Loucy (cell line): ENCODE results near the gene KYNU.

Experiments
- H2AFZ ChIP-seq: fragments of 200-600 bp; sonication (generic); 2 replicates; pipeline ENCODE4 v1.6.0; 2016; ENCODE audit warnings: antibody characterized with exemption, mild to moderate bottlenecking, low read length, moderate library complexity
- H3F3A ChIP-seq: fragments of 200-600 bp; 2 replicates; pipeline ENCODE4 v1.6.0; 2016; ENCODE audit warnings: antibody characterized with exemption, low read depth, mild to moderate bottlenecking
- H3K27me3 ChIP-seq: fragments of 200-600 bp; sonication (generic); 2 replicates; pipeline ENCODE4 v1.6.1; 2014; ENCODE audit warnings: low read length, mild to moderate bottlenecking; ENCODE audit not compliant: insufficient read depth, poor library complexity, severe bottlenecking
- H3K36me3 ChIP-seq: fragments of 200-600 bp; sonication (generic); 2 replicates; pipeline ENCODE4 v1.6.1; 2016; ENCODE audit warnings: low read length; ENCODE audit not compliant: insufficient read depth
- H3K4me1 ChIP-seq: fragments of 200-600 bp; sonication (generic); 2 replicates; pipeline ENCODE4 v1.5.1; 2014; ENCODE audit warnings: low read length, mild to moderate bottlenecking; ENCODE audit not compliant: insufficient read depth, poor library complexity, severe bottlenecking
- H3K4me2 ChIP-seq: fragments of 200-600 bp; sonication (generic); 2 replicates; pipeline ENCODE4 v1.6.0; 2014; ENCODE audit warnings: antibody characterized with exemption, low read length, low read depth, mild to moderate bottlenecking; ENCODE audit not compliant: poor library complexity, severe bottlenecking
- H3K4me3 ChIP-seq: fragments of 200-600 bp; sonication (generic); 2 replicates; pipeline ENCODE4 v1.5.1; 2014; ENCODE audit warnings: low read length, mild to moderate bottlenecking, mixed read lengths; ENCODE audit not compliant: poor library complexity, severe bottlenecking
- H3K79me2 ChIP-seq: fragments of 200-600 bp; sonication (generic); 2 replicates; pipeline ENCODE4 v1.6.1; 2014; ENCODE audit warnings: low read length; ENCODE audit not compliant: insufficient read depth
- H3K9ac ChIP-seq: fragments of 200-600 bp; sonication (generic); 2 replicates; pipeline ENCODE4 v1.6.0; 2014; ENCODE audit warnings: mild to moderate bottlenecking, low read depth, low read length, moderate library complexity; ENCODE audit not compliant: poor library complexity, severe bottlenecking
- H3K9me2 ChIP-seq: fragments of 200-600 bp; sonication (generic); replicated peaks from 2 replicates; pipeline ENCODE4 v1.6.1; 2016; ENCODE audit warnings: low read depth, low read length, mixed read lengths
- H3K9me3 ChIP-seq: fragments of 200-600 bp; sonication (generic); 2 replicates; pipeline ENCODE4 v1.6.1; 2014; ENCODE audit warnings: mild to moderate bottlenecking, antibody characterized with exemption, low read length, low read depth; ENCODE audit not compliant: insufficient read depth
- H4K20me1 ChIP-seq: fragments of 200-600 bp; sonication (generic); 2 replicates; pipeline ENCODE4 v1.6.0; 2014; ENCODE audit warnings: antibody characterized with exemption, low read length, mild to moderate bottlenecking; ENCODE audit not compliant: insufficient read depth, poor library complexity, severe bottlenecking
- EZH2phosphoT487 ChIP-seq: fragments of 200-600 bp; IDR thresholded peaks from 2 replicates; pipeline ENCODE4 v1.6.1; 2018; ENCODE audit warnings: antibody characterized with exemption, mild to moderate bottlenecking, moderate library complexity, borderline replicate concordance
- TF ChIP-seq, protein P1 (sequence below): fragments of 200-600 bp; sonication (generic); conservative IDR thresholded peaks from 2 replicates; pipeline ENCODE4 v1.5.1; 2014; ENCODE audit warnings: mild to moderate bottlenecking, antibody characterized with exemption, low read length

KYNU gene

DNA sequence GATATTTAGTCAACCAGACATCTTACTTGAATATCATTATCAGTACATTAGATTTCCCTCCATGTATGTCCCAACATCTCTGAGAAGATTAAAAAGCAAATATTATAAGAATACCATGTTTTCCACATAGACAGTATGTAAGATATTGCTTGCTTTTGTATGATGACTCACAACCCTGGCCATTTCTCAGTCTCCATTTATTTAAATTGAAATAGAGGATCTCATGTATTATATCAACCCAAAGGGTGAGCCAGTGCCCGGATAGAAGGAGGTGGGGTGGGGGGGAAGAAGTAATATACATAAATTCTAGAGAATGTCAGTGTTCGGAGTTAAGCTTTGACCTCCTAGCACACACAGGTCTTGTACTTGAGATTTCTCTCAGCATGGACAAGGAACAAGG, 109.6 kb downstream of the KYNU start:
- Histone ChIP-seq H3K27me3 (no peaks in the 10 kb centered on the region), H3K79me2 (no peaks in the 10 kb centered on the region), H3K4me3 (no peak overlapping the region), H3K9me2 (no peaks in the 10 kb centered on the region), H3K9me3 (no peaks in the 10 kb centered on the region), H3F3A (no peaks in the 10 kb centered on the region), H2AFZ (no peak overlapping the region), H3K36me3 (no peaks in the 10 kb centered on the region), H3K9ac (no peak overlapping the region), H4K20me1 (no peaks in the 10 kb centered on the region), H3K4me2 (no peak overlapping the region), H3K4me1 (peaks cover 5% of the 10 kb centered on the region)
- TF ChIP-seq EZH2phosphoT487 = no peak
- TF ChIP-seq, protein P1, sequence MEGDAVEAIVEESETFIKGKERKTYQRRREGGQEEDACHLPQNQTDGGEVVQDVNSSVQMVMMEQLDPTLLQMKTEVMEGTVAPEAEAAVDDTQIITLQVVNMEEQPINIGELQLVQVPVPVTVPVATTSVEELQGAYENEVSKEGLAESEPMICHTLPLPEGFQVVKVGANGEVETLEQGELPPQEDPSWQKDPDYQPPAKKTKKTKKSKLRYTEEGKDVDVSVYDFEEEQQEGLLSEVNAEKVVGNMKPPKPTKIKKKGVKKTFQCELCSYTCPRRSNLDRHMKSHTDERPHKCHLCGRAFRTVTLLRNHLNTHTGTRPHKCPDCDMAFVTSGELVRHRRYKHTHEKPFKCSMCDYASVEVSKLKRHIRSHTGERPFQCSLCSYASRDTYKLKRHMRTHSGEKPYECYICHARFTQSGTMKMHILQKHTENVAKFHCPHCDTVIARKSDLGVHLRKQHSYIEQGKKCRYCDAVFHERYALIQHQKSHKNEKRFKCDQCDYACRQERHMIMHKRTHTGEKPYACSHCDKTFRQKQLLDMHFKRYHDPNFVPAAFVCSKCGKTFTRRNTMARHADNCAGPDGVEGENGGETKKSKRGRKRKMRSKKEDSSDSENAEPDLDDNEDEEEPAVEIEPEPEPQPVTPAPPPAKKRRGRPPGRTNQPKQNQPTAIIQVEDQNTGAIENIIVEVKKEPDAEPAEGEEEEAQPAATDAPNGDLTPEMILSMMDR = no peak

GRCh38 chr2:142989273-142990204, 112.1 kb downstream of the KYNU start:
- peak overlapping the region; percentile 72 for H3K4me2 ChIP-seq
- peak overlapping the region; percentile 62 for H3K4me3 ChIP-seq
- H4K20me1 ChIP-seq = no peaks in the 10 kb centered on the region
- no peaks in the 10 kb centered on the region for H3F3A ChIP-seq
- H2AFZ ChIP-seq = peak overlapping the region; percentile 98
- no peaks in the 10 kb centered on the region for H3K9me3 ChIP-seq
- H3K4me1 ChIP-seq = peaks cover 5% of the 10 kb centered on the region
- no peak for TF ChIP-seq EZH2phosphoT487
- TF ChIP-seq, protein P1 = peak; percentile 73
- no peaks in the 10 kb centered on the region for H3K27me3 ChIP-seq
- no peaks in the 10 kb centered on the region for H3K9me2 ChIP-seq
- no peak overlapping the region for H3K9ac ChIP-seq
- no peaks in the 10 kb centered on the region for H3K79me2 ChIP-seq
- H3K36me3 ChIP-seq = no peaks in the 10 kb centered on the region

DNA sequence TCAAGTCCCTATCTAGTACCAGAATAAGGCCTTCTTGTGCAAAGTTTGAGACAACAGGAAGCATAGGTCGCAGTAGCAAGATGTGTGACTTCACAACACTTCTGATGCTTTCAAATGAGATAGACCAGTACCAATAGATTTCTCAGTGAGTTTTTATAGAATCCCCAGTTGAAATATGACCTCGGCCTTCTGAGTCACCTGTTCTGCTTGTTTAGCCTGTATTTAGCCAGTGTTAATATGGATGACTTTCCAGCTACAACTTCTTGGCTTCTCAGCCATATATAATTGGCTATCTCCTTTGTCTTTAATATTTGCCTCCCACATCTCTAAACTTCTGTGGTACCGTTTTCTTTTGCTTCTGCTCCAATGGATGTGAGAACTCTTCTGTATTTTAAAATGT, 113.8 kb downstream of the KYNU start:
- Histone ChIP-seq H3K4me1 (peaks cover 5% of the 10 kb centered on the region), H3K9me3 (no peaks in the 10 kb centered on the region), H3F3A (no peaks in the 10 kb centered on the region), H2AFZ (no peak overlapping the region), H3K27me3 (no peaks in the 10 kb centered on the region), H3K79me2 (no peaks in the 10 kb centered on the region), H4K20me1 (no peaks in the 10 kb centered on the region), H3K9ac (no peak overlapping the region), H3K9me2 (no peaks in the 10 kb centered on the region), H3K4me3 (no peak overlapping the region), H3K36me3 (no peaks in the 10 kb centered on the region), H3K4me2 (no peak overlapping the region)
- TF ChIP-seq, protein P1 = no peak
- no peak for TF ChIP-seq EZH2phosphoT487
